Memory B cell (primary cell): Measurements from ENCODE around the gene WDR72.
"Not testable (repeated sequence)": the region's sequence is repeated elsewhere in the genome, so short reads cannot be mapped to it uniquely, and the experiment has no call there.

Source experiments
- ATAC-seq: fragments of 150-1000 bp; cut with Tn5 transposase; 2 replicates; pipeline ENCODE4 v1.10.0; 2021; ENCODE audit warnings: low read depth, mild to moderate bottlenecking, moderate library complexity
- DNase-seq, 2 donors: peaks; one replicate each; pipeline ENCODE4 v3.0.0; 2022; ENCODE audit warnings: low spot score in 2 of 2
- H3K27ac Mint-ChIP-seq: one replicate; pipeline ENCODE4 v1.8.0; 2022; ENCODE audit warnings: mild to moderate bottlenecking, moderate library complexity, mixed read lengths
- H3K27me3 Mint-ChIP-seq: one replicate; pipeline ENCODE4 v1.8.0; 2022; ENCODE audit warnings: mixed read lengths
- H3K36me3 Mint-ChIP-seq: one replicate; pipeline ENCODE4 v1.8.0; 2022; ENCODE audit warnings: mild to moderate bottlenecking, mixed read lengths
- H3K4me1 Mint-ChIP-seq: one replicate; pipeline ENCODE4 v1.8.0; 2022; ENCODE audit warnings: mixed read lengths
- H3K4me3 Mint-ChIP-seq: one replicate; pipeline ENCODE4 v1.8.0; 2022; ENCODE audit warnings: mild to moderate bottlenecking, moderate library complexity, mixed read lengths
- H3K9me3 Mint-ChIP-seq: one replicate; pipeline ENCODE4 v1.8.0; 2022; ENCODE audit warnings: mixed read lengths

WDR72 gene

DNA sequence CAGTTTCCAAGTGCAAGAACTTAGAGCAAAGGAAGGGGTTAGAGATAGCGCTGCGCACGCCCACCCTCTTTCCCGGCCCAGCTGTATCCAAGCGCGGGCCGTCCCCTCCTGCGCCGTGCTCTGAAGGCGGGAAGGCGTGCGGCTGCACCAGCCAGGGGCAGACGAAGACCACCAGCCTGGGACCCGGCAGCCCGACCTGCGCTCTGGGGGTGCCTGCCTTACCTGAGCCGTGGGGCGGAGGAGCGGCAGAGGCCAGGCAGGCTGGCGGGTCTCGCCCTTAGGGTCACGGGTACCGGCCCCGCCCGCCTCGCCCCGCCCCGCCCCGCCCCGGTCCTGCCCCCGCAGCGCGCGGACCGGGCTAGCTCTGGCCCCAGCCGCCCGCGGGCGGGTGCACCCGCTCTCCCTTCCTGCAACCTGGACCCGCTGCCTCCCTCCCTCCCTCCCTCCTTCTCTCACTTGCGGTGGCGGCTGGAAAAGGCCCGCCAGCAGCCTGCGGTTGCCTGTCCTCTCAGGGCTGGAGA, at the start of gene WDR72:
TSS of gene WDR72 (minus strand) at position 253 of the 521 bp plus-strand sequence. CDS start 26,514 bp downstream, outside the sequence.
- Mint-ChIP-seq H3K36me3 (no peaks in the 10 kb centered on the region), H3K9me3 (peaks cover 5% of the 10 kb centered on the region), H3K4me1 (no peaks in the 10 kb centered on the region), H3K4me3 (no peak within 1 kb of the TSS), H3K27ac (no peak within 1 kb of the TSS), H3K27me3 (peaks cover 15% of the 10 kb centered on the region)
- ATAC-seq (no peak), DNase-seq (no peak)

DNA sequence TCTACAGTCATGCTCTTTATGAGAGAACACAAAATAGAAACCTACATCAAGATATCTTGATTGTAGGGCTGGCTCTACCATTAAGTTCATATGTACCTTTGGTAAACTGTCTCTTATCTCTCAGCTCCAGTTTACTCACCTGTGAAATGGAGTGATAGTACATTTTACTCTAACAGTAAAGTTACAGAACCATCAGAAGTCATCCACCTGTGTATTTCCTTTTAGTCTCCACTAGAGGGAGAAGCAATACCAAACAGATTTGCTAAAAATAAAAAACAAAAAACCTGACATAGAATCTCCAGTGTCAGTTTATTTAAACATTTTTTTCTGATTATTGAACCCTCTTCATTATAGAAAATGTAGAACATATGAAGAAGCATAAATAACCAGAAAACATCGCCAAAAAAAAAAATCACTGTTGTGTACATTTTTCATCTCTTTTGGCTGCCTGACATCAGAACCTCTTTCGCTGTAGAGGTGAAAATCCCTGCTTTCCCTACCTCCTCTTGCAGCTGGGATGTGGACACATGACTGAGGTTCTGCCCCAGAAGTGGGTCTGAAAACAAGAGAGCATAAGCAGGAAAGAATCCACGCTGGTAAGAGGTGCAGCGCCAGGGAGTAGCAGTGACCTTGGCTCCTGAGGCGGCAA, 48.7 kb upstream of the WDR72 start:
- DNase-seq (no peak), ATAC-seq (no peak)
- Mint-ChIP-seq H3K27ac (no peak overlapping the region), H3K9me3 (no peaks in the 10 kb centered on the region), H3K4me3 (no peak overlapping the region), H3K4me1 (no peaks in the 10 kb centered on the region), H3K36me3 (no peaks in the 10 kb centered on the region), H3K27me3 (no peaks in the 10 kb centered on the region)

DNA sequence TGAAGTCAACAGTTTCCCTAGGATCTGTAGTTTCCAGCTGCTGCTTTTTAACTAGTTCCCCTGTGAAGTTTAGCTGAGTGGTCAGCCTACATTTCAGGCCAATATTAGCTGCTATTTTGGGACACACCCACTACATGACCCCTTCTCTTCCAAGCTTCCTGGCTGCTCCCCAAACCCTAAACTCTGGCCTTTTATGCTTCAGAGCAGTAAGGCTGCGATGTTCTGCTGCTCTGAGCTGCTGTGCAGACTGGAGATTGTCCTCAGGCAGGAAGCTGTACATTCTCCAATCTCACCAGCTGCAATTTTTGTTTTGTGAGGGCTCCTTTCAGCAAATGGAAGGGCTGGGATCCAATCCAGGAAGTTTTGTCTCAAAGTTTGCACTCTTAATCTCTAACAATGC, 48.0 kb upstream of the WDR72 start:
- Mint-ChIP-seq H3K4me1 (no peaks in the 10 kb centered on the region), H3K27ac (no peak overlapping the region), H3K27me3 (no peaks in the 10 kb centered on the region), H3K36me3 (no peaks in the 10 kb centered on the region), H3K4me3 (no peak overlapping the region), H3K9me3 (no peaks in the 10 kb centered on the region)
- ATAC-seq (no peak), DNase-seq (no peak)

DNA sequence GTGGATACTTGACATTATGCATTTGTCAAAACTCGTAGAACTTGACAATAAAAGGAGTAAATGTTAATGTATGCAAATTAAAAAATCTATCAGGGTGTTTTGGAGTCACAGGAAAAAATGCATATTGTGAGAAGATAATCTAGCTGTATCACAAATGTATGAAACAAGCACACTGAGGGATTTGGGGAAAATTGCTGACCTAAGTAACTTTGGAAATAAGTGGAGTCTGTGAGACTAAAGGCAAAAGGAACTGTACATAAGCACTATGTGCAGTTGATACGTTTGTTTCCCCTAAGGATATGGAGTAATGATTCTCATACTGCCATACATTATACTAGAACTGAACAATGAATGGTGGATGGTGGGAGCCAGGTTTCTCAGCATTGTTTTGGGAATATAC, 43.2 kb upstream of the WDR72 start:
- H3K9me3 Mint-ChIP-seq: no peaks in the 10 kb centered on the region

DNA sequence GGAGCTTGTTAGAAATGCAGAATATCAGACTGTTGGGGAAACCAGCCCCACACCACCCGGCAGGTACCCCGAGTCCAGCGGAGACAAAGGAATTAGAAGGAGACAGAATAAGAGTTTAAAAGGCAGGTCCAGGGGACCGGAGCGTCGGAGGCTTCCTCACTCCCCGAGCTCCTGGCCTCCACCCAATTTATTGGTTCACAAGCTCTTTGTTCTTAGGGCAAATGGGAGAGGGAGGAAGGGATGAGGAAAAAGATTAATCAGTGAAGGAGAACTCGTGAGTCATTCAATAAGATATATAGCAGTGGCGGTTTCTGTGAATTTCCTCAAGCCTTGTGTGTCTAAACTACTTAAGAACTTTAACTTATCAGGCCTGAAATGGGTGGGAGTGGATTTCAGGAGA, 32.1 kb upstream of the WDR72 start:
- no peaks in the 10 kb centered on the region for H3K27me3 Mint-ChIP-seq
- DNase-seq (no peak), ATAC-seq (no peak)
- H3K9me3 Mint-ChIP-seq: no peaks in the 10 kb centered on the region
- H3K36me3 Mint-ChIP-seq: no peaks in the 10 kb centered on the region
- H3K4me1 Mint-ChIP-seq: no peaks in the 10 kb centered on the region
- H3K4me3 Mint-ChIP-seq: no peak overlapping the region
- no peak overlapping the region for H3K27ac Mint-ChIP-seq

More for the DNA sequence above, 43.2 kb upstream of the WDR72 start:
- Mint-ChIP-seq H3K27me3 (no peaks in the 10 kb centered on the region), H3K36me3 (no peaks in the 10 kb centered on the region), H3K4me1 (no peaks in the 10 kb centered on the region), H3K4me3 (no peak overlapping the region), H3K27ac (no peak overlapping the region)
- DNase-seq (no peak), ATAC-seq (no peak)

DNA sequence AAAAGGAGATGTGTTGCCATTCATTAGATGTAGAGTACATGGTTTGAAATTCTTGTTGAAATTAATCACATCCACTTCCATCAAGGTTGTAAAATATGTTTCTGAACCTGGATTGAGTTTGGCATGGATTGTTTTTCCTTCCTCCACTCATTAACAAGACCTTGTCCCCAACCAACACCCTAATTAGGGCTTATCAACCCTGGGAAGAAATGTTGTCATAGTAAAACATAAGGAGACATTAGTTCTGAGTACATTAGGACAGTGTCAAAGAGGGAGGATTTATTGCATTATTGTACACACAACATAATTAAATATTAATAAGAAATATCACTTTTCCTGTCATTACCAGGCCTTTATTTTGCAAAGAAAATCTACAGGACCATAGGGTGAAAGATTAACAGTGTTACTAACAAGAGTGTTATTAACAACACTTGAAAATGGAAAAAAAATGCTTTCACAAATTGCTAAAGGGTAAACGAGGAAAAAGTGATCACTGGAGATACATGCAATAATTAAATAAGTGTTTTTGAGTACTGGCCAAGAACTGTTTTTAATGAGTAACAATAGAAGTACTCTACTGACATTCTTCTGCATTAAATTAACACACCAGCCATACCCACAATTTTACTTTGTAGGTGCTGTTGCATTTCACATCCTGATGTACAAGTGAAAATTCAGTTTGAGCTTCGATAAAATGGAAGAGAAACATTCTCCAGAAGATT, 30.4 kb upstream of the WDR72 start:
- ATAC-seq (no peak), DNase-seq (no peak)
- H3K4me1 Mint-ChIP-seq: no peaks in the 10 kb centered on the region
- H3K4me3 Mint-ChIP-seq: no peak overlapping the region
- H3K27ac Mint-ChIP-seq: no peak overlapping the region
- H3K9me3 Mint-ChIP-seq: peaks cover 2% of the 10 kb centered on the region
- no peaks in the 10 kb centered on the region for H3K27me3 Mint-ChIP-seq
- no peaks in the 10 kb centered on the region for H3K36me3 Mint-ChIP-seq

DNA sequence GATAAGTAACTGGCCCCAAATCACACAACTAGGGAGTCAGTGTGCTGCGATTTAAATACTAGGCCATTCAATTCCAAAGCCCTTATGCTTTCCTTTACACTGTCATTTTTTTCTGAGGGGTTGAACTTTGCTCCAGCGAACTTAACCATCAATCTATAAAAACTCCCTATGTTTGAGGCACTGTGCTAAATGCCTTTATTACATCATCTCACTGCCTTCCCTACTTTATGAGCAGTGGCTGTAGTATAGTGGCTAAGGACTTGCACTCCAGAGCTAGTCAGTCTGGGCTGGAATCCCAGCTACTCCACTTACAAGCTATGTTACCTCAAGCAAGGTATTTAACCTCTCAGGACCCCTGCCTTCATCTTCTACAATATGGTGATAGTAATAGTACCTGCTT, 26.9 kb upstream of the WDR72 start:
- Mint-ChIP-seq H3K9me3 (peaks cover 11% of the 10 kb centered on the region), H3K27ac (no peak overlapping the region), H3K36me3 (no peaks in the 10 kb centered on the region), H3K4me3 (no peak overlapping the region), H3K27me3 (peaks cover 4% of the 10 kb centered on the region), H3K4me1 (no peaks in the 10 kb centered on the region)
- DNase-seq (no peak), ATAC-seq (no peak)

DNA sequence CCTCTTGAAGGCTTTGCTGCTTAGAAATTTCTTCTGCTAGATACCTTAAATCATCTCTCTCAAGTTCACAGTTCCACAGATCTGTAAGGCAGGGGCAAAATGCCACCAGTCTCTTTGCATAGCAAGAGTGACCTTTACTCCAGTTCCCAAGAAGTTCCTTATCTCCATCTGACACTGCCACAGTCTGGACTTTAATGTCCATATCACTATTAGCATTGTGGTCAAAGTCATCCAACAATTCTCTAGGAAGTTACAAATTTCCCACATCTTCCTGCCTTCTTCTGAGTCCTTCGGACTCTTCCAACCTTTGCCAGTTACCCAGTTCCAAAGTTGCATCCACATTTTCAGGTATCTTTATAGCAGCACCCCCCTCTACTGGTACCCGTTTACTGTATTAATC, 25.8 kb upstream of the WDR72 start:
- not testable (repeated sequence) for H3K4me1 Mint-ChIP-seq, H3K27me3 Mint-ChIP-seq, H3K4me3 Mint-ChIP-seq, ATAC-seq, H3K27ac Mint-ChIP-seq, H3K36me3 Mint-ChIP-seq, DNase-seq
- H3K9me3 Mint-ChIP-seq: peaks cover 13% of the 10 kb centered on the region

DNA sequence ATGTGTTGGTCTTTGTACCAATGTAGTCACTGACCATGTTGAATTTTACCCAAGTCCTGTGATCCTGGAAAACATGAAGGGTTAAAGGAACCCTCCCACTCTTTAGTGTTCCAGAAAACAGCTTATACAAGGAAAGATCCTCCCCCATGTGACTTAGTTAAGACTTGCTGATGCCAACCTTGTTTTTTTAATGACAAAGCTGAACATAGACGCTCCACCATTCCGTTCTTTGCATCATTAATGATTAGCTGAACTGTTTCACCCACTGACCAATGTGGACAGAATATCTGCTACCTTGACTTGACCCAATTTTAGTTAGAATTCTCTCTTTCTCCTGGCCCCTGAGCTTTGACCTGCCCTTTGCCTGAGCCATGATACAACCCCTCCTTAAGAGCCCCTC, 3.5 kb upstream of the WDR72 start:
- Mint-ChIP-seq H3K36me3 (no peaks in the 10 kb centered on the region), H3K4me1 (no peaks in the 10 kb centered on the region), H3K27me3 (peaks cover 17% of the 10 kb centered on the region), H3K9me3 (peaks cover 5% of the 10 kb centered on the region), H3K4me3 (no peak overlapping the region), H3K27ac (no peak overlapping the region)
- no peak for DNase-seq
- no peak for ATAC-seq

DNA sequence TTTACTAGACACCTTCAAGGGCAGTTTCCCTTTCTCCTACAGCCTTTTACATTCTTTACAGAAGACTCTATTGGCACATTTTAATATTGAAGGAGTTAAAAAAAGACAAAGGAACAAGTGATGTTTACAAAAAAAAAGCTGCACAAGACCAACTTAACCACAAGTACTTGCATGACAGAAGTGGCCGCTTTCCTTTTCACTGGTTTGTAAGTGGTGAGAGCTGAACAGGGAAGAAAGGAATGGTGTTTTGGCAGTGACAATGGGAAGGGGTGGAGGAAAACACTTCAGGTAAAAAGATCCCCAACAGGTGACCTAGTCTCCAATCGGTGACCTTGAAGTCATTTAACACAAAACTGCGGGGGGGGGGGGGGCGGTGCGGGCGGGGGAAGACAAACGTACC, 1.1 kb downstream of the WDR72 start:
- H3K4me1 Mint-ChIP-seq: no peaks in the 10 kb centered on the region
- no peak overlapping the region for H3K4me3 Mint-ChIP-seq
- H3K27ac Mint-ChIP-seq: no peak overlapping the region
- H3K27me3 Mint-ChIP-seq: peaks cover 17% of the 10 kb centered on the region
- DNase-seq (no peak), ATAC-seq (no peak)
- no peaks in the 10 kb centered on the region for H3K36me3 Mint-ChIP-seq
- H3K9me3 Mint-ChIP-seq: peaks cover 5% of the 10 kb centered on the region

DNA sequence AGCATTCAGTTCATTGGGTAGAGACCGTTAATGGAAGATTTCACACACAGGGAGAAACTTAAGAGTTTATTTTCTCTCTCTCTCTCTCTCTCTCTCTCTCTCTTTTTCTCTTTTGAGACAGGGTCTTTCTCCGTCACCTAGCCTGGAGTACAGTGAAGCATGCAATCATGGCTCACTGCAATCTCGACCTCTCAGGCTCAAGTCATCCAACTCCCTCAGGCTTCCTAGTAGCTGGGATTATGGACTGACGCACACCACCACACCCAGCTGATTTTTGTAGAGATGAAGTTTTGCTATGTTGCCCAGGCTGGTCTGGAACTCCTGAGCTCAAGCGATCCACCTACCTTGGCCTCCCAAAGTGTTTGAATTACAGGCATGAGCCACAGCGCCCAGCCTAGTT, 1.6 kb downstream of the WDR72 start:
- Mint-ChIP-seq H3K9me3 (peaks cover 3% of the 10 kb centered on the region), H3K27me3 (peaks cover 17% of the 10 kb centered on the region), H3K36me3 (no peaks in the 10 kb centered on the region), H3K4me1 (no peaks in the 10 kb centered on the region), H3K4me3 (no peak overlapping the region), H3K27ac (no peak overlapping the region)
- ATAC-seq (no peak), DNase-seq (no peak)

DNA sequence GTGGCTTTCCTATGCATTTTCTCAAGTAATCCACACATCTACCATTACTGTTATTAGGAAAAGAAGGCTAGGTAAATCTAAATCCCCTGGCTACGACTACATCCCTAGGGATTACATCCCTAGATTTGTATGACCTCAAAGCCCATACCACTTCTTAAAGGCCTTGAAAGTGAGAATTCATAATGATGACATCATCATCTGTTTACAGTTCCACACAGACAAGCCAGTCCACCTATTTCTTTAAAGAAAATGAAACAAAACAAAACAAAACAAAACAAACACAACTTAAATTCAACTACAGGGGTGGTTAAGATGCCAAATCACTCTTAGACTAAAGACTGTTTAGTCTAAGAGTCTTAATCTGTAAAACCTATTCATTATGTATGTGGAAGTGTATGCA, 5.7 kb downstream of the WDR72 start:
- Mint-ChIP-seq H3K9me3 (no peaks in the 10 kb centered on the region), H3K4me1 (no peaks in the 10 kb centered on the region), H3K27ac (no peak overlapping the region), H3K27me3 (peaks cover 5% of the 10 kb centered on the region), H3K4me3 (no peak overlapping the region), H3K36me3 (no peaks in the 10 kb centered on the region)
- DNase-seq: no peak
- ATAC-seq: no peak

DNA sequence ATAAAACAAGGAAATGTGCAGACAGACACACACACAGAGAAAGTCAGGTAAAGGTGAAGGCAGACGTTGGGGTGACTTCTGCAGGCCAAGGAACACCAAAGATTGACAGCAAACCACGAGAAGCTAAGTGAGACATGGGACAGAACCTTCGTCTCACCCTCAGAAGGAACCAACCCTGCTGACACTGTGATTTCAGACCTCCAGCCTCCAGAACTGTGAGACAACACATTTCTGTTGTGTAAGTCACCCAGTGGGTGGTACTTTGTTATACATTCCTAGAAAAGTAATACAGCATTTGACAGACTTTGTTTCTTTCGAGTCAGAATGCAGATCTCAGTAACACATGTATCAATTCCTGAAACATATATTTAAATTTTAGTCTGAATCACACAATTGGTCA, 7.1 kb downstream of the WDR72 start:
- no peaks in the 10 kb centered on the region for H3K9me3 Mint-ChIP-seq
- no peak overlapping the region for H3K27ac Mint-ChIP-seq
- no peak for DNase-seq
- no peaks in the 10 kb centered on the region for H3K36me3 Mint-ChIP-seq
- no peaks in the 10 kb centered on the region for H3K4me1 Mint-ChIP-seq
- no peak overlapping the region for H3K4me3 Mint-ChIP-seq
- peaks cover 1% of the 10 kb centered on the region for H3K27me3 Mint-ChIP-seq
- no peak for ATAC-seq

DNA sequence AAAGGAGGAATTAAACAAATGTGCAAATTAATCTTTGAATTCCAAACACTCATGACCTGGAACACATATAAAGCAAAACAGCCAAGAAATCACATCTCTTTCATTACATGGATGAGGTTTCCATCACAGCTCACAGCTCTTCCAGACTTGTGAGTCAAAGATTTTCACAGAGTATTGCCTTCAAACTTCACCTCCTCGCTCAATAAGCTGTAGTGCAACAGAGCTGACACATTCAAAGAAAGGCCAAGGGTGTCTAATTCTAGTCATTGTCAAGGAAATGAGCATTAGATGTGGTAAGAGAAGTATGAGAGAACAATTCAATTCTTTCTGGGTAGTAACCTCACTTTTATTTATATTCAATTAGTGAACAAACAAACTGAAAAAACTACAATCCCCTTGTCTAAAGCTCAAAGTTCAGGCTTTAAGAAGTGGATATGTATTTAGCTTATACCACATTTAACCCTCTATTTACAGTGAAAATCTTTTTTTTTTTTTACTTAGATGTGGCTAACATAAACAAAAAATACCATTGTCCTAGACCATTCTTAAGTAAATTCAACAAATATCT, 11.9 kb downstream of the WDR72 start:
- Mint-ChIP-seq H3K4me1 (no peaks in the 10 kb centered on the region), H3K36me3 (no peaks in the 10 kb centered on the region), H3K27ac (no peak overlapping the region), H3K27me3 (no peaks in the 10 kb centered on the region), H3K9me3 (no peaks in the 10 kb centered on the region), H3K4me3 (no peak overlapping the region)
- no peak for ATAC-seq
- no peak for DNase-seq
